Activated CD8-positive, alpha-beta T cell treated with anti-CD3 and anti-CD28 coated beads, Interleukin-2, amount 10 ng/mL, durations not matched to agents 7 days and 5 days (primary cell): Measurements from ENCODE around the gene WSCD1. TPM values are rescaled to one million over a fixed set of nuclear protein-coding genes. Genes with fewer than 3 reads are reported as not detected.

Experiments
- ATAC-seq: fragments of 150-1000 bp; cut with Tn5 transposase; one replicate; pipeline ENCODE4 v1.10.0; 2021; ENCODE audit warnings: moderate library complexity
- CTCF ChIA-PET: fragments of 350-600 bp; sonication (Branson Sonifier 250); formaldehyde crosslinking; loops from one replicate; lab custom pipeline; 2021; ENCODE audit warnings: antibody characterized with exemption; lab: Charles Lee
- POLR2A ChIA-PET: fragments of 350-600 bp; sonication (Branson Sonifier 250); formaldehyde crosslinking; loops from one replicate; lab custom pipeline; 2021; ENCODE audit warnings: antibody characterized with exemption; lab: Charles Lee
- DNase-seq: peaks from one replicate; pipeline ENCODE4 v3.0.0-alpha.2; 2020
- H3K27ac Mint-ChIP-seq: one replicate; pipeline ENCODE4 v1.8.0; 2021; ENCODE audit warnings: mild to moderate bottlenecking, mixed read lengths
- H3K27me3 Mint-ChIP-seq: one replicate; pipeline ENCODE4 v1.8.0; 2021; ENCODE audit warnings: low read depth, mixed read lengths
- H3K36me3 Mint-ChIP-seq: one replicate; pipeline ENCODE4 v1.8.0; 2021; ENCODE audit warnings: low read depth, mixed read lengths
- H3K4me1 Mint-ChIP-seq: one replicate; pipeline ENCODE4 v1.8.0; 2021; ENCODE audit warnings: low read depth, mixed read lengths
- H3K4me3 Mint-ChIP-seq: one replicate; pipeline ENCODE4 v1.8.0; 2021; ENCODE audit warnings: mild to moderate bottlenecking, mixed read lengths
- H3K9me3 Mint-ChIP-seq: one replicate; pipeline ENCODE4 v1.8.0; 2022; ENCODE audit warnings: mixed read lengths; ENCODE audit not compliant: insufficient read depth
- total RNA-seq, 2 experiments: library from RNA; stranded (reverse); gene quantifications; one replicate each; pipeline ENCODE4 v1.2.3, GENCODE V29; 2021

Gene WSCD1
- total RNA-seq, 2 experiments from 2014 or later = not detected

- Mint-ChIP-seq H3K4me3 (no peak overlapping the region), H3K27ac (no peak overlapping the region), H3K27me3 (peaks cover 5% of the 10 kb centered on the region), H3K9me3 (no peaks in the 10 kb centered on the region), H3K36me3 (no peaks in the 10 kb centered on the region), H3K4me1 (no peaks in the 10 kb centered on the region)
- ChIA-PET CTCF (no interaction called here), POLR2A (no interaction called here)
- DNase-seq (no peak), ATAC-seq (no peak)
Measured at GRCh38 chr17:6157716-6158115, 87.5 kb downstream of the WSCD1 start.

DNA sequence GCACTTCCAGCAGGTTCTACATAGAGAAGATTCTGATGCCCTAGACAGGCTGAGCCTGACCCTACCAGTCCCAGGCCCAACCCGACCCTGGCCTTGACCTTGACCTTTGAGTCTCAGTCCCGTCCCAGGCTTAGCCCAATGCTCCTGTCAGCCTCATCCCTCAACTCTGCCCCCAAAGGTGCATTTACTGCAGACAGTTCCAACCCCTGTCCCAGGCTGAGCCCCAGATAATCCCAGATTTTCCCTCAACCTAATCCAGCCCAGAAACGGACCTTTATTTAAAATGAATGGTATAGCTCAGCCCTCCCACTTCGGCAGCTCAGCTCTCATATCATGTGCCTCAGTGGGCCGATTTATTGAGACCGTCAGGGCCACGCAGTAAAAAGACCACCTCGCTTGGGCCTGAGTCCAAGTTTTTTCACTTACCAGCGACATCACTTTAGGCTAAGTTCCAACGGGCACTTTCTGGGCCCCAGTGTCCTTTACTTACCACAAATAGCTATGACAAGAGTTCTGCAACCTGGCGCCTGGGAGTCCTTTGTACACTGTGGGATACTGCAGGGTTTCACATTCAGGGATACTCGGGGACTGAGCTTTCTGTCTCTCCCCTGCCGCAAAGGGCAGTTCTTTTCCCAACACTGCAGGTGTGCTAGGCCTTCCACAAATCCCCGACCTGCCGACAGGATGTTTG is 89.5 kb downstream of the WSCD1 start:
- peaks cover 5% of the 10 kb centered on the region for H3K27me3 Mint-ChIP-seq

GRCh38 chr17:6160232-6160555 is 90.0 kb downstream of the WSCD1 start:
- Mint-ChIP-seq H3K4me1 (no peaks in the 10 kb centered on the region), H3K27ac (no peak overlapping the region), H3K4me3 (no peak overlapping the region), H3K27me3 (peaks cover 5% of the 10 kb centered on the region), H3K9me3 (no peaks in the 10 kb centered on the region), H3K36me3 (no peaks in the 10 kb centered on the region)
- ATAC-seq (no peak), DNase-seq (no peak)
- ChIA-PET CTCF (no interaction called here), POLR2A (no interaction called here)

More for the DNA sequence above, 89.5 kb downstream of the WSCD1 start:
- CTCF ChIA-PET = no interaction called here
- Mint-ChIP-seq H3K27ac (no peak overlapping the region), H3K36me3 (no peaks in the 10 kb centered on the region), H3K9me3 (no peaks in the 10 kb centered on the region), H3K4me1 (no peaks in the 10 kb centered on the region), H3K4me3 (no peak overlapping the region)
- POLR2A ChIA-PET = no interaction called here
- DNase-seq (no peak), ATAC-seq (no peak)

GRCh38 chr17:6160911-6161855 is 91.0 kb downstream of the WSCD1 start:
- no peak overlapping the region for H3K4me3 Mint-ChIP-seq
- H3K4me1 Mint-ChIP-seq = no peaks in the 10 kb centered on the region
- no peak for ATAC-seq
- no peaks in the 10 kb centered on the region for H3K36me3 Mint-ChIP-seq
- ChIA-PET CTCF (no interaction called here), POLR2A (no interaction called here)
- H3K27me3 Mint-ChIP-seq = peaks cover under 1% of the 10 kb centered on the region
- H3K27ac Mint-ChIP-seq = no peak overlapping the region
- H3K9me3 Mint-ChIP-seq = no peaks in the 10 kb centered on the region
- no peak for DNase-seq

- ChIA-PET CTCF (no interaction called here), POLR2A (no interaction called here)
- ATAC-seq = no peak
- H3K4me3 Mint-ChIP-seq = no peak overlapping the region
- no peak for DNase-seq
- no peaks in the 10 kb centered on the region for H3K36me3 Mint-ChIP-seq
- H3K27ac Mint-ChIP-seq = no peak overlapping the region
- H3K27me3 Mint-ChIP-seq = no peaks in the 10 kb centered on the region
- no peaks in the 10 kb centered on the region for H3K4me1 Mint-ChIP-seq
- H3K9me3 Mint-ChIP-seq = no peaks in the 10 kb centered on the region
Measured at GRCh38 chr17:6162216-6162615, 92.0 kb downstream of the WSCD1 start.

- ATAC-seq (no peak), DNase-seq (no peak)
- H3K9me3 Mint-ChIP-seq = no peaks in the 10 kb centered on the region
- H3K36me3 Mint-ChIP-seq = no peaks in the 10 kb centered on the region
- H3K4me1 Mint-ChIP-seq = no peaks in the 10 kb centered on the region
- no peak overlapping the region for H3K27ac Mint-ChIP-seq
- no peak overlapping the region for H3K4me3 Mint-ChIP-seq
- H3K27me3 Mint-ChIP-seq = no peaks in the 10 kb centered on the region
- CTCF ChIA-PET = no interaction called here
- POLR2A ChIA-PET = no interaction called here
Measured at GRCh38 chr17:6162892-6163291, 92.7 kb downstream of the WSCD1 start.

GRCh38 chr17:6163612-6164333 is 93.6 kb downstream of the WSCD1 start:
- no peaks in the 10 kb centered on the region for H3K4me1 Mint-ChIP-seq
- CTCF ChIA-PET = no interaction called here
- no peaks in the 10 kb centered on the region for H3K9me3 Mint-ChIP-seq
- H3K27me3 Mint-ChIP-seq = no peaks in the 10 kb centered on the region
- H3K4me3 Mint-ChIP-seq = no peak overlapping the region
- no peaks in the 10 kb centered on the region for H3K36me3 Mint-ChIP-seq
- ATAC-seq = no peak
- POLR2A ChIA-PET = no interaction called here
- no peak for DNase-seq
- H3K27ac Mint-ChIP-seq = no peak overlapping the region

DNA sequence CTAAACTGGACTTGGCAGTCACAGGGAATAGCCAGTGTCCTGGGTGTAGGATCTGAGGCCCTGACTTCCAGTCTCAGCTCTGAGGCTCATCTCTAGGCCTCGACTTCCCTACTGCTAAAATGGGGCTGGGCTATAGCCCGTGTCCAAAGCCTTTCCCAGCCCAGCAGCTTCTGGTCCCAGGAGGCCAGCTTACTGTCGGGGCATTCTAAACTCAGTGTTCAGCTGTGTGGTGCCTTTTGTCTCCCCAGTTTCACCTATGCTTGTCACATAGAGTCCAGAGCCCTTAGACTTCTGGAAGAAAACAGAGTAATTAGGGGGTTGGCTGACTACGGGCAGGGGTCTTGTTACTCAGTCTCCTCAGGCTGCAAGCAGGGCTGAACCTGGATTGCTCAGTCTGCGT is 94.8 kb downstream of the WSCD1 start:
- H3K27ac Mint-ChIP-seq = no peak overlapping the region
- no peaks in the 10 kb centered on the region for H3K4me1 Mint-ChIP-seq
- CTCF ChIA-PET = no interaction called here
- no peaks in the 10 kb centered on the region for H3K9me3 Mint-ChIP-seq
- H3K27me3 Mint-ChIP-seq = no peaks in the 10 kb centered on the region
- POLR2A ChIA-PET = no interaction called here
- ATAC-seq (no peak), DNase-seq (no peak)
- H3K36me3 Mint-ChIP-seq = no peaks in the 10 kb centered on the region
- no peak overlapping the region for H3K4me3 Mint-ChIP-seq

DNA sequence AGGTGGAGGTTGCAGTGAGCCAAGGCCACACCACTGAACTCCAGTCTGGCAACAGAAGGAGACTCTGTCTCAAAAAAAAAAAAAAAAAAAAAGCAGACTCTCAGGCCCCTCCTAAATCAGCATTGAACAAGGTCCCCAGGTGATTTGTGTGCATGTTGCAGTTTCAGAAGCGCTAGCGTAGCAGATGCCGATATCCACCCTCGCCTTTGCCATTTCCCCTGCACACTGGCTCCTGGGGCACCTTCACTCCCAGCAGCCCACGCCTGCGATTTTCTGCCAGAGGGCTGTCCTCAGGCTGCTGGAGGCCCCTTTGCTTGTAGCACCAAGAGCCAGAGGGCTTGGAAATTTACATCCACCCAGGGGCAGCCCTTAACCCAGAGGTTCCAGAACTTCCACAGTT is 95.6 kb downstream of the WSCD1 start:
- no peak overlapping the region for H3K4me3 Mint-ChIP-seq
- no peaks in the 10 kb centered on the region for H3K27me3 Mint-ChIP-seq
- ATAC-seq = no peak

DNA sequence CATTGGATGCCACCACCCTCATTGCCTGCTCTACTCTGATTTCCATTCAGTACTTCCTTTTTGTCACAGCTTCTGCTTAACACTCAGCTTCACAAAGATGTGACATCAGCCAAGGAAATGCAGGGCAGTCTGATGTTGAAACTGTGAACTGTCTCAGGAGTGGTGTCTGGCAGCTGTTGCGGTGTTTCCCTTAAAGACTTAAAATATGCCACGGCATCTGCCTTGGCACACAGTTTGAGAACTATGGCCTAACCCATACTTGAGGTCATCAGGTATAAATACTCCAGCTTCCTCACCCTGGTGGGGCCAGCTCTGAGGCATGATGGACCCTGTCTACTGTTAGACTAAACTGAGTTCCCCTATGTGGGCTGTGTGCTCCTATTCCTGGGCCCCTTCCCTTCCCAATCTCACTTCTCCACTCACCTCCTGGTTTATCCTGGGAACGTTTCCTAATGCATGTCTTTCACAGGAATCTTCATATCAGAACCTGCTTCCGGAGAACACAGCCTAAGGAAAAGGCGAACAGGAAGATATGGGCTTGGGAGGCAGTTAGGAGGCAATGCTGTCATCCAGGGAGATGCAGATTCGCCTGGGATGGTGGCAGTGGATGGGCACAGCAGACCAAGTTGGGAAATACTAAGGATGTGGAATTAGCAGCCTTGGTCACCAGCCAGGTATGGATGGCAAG is 96.5 kb downstream of the WSCD1 start:
- H3K27ac Mint-ChIP-seq = no peak overlapping the region
- ChIA-PET CTCF (no interaction called here), POLR2A (no interaction called here)
- ATAC-seq (no peak), DNase-seq (no peak)
- peaks cover 2% of the 10 kb centered on the region for H3K27me3 Mint-ChIP-seq
- no peaks in the 10 kb centered on the region for H3K4me1 Mint-ChIP-seq
- no peaks in the 10 kb centered on the region for H3K9me3 Mint-ChIP-seq
- no peaks in the 10 kb centered on the region for H3K36me3 Mint-ChIP-seq
- no peak overlapping the region for H3K4me3 Mint-ChIP-seq

More for the DNA sequence above, 95.6 kb downstream of the WSCD1 start:
- POLR2A ChIA-PET = no interaction called here
- Mint-ChIP-seq H3K4me1 (no peaks in the 10 kb centered on the region), H3K9me3 (no peaks in the 10 kb centered on the region), H3K36me3 (no peaks in the 10 kb centered on the region), H3K27ac (no peak overlapping the region)
- CTCF ChIA-PET = no interaction called here
- no peak for DNase-seq

- Mint-ChIP-seq H3K9me3 (no peaks in the 10 kb centered on the region), H3K27me3 (peaks cover 2% of the 10 kb centered on the region), H3K4me3 (no peak overlapping the region), H3K27ac (no peak overlapping the region), H3K36me3 (no peaks in the 10 kb centered on the region), H3K4me1 (no peaks in the 10 kb centered on the region)
- ChIA-PET CTCF (no interaction called here), POLR2A (no interaction called here)
- DNase-seq = no peak
- ATAC-seq = no peak
Measured at GRCh38 chr17:6168296-6168695, 98.1 kb downstream of the WSCD1 start.
